ENCODE data around the gene LRP8. TPM values are rescaled to one million over a fixed set of nuclear protein-coding genes. Genes with fewer than 3 reads are reported as not detected.

Gene LRP8
- total and polyA plus RNA-seq, 2 experiments from 2014 or later, result 27.8 to 71.1 TPM

- Histone ChIP-seq H3K27me3 (ENCODE audit: insufficient read depth) (no peaks in the 10 kb centered on the region), H3K79me2 (replicated peaks; ENCODE audit: insufficient read depth) (peaks cover 84% of the 10 kb centered on the region), H3K9me2 (ENCODE audit: insufficient read depth) (no peaks in the 10 kb centered on the region), H3K4me3 (no peak overlapping the region), H3K36me3 (ENCODE audit: insufficient read depth) (peaks cover 2% of the 10 kb centered on the region; the same call in 1 of the 2 replicates), H3F3A (replicated peaks; ENCODE audit: low read depth) (no peaks in the 10 kb centered on the region; the same call in 1 of the 2 replicates), H4K20me1 (replicated peaks; ENCODE audit: insufficient read depth) (peaks cover 41% of the 10 kb centered on the region), H3K4me1 (ENCODE audit: insufficient read depth) (no peaks in the 10 kb centered on the region), H3K4me2 (no peak overlapping the region), H3K27ac (ENCODE audit: low read depth) (no peak overlapping the region; the same call in 1 of the 2 replicates), H2AFZ (no peak overlapping the region)
- DNase-seq (ENCODE audit: low spot score) (no peak), ATAC-seq (peak; percentile 4; the same call in 2 of the 3 replicates)
- Mint-ChIP-seq H3K4me3 (no peak overlapping the region), H3K4me1 (peaks cover 59% of the 10 kb centered on the region), H3K27ac (peak overlapping the region; percentile 38; the same call in 1 of the 2 replicates), H3K36me3 (ENCODE audit: low read depth) (peaks cover 90% of the 10 kb centered on the region), H3K27me3 (ENCODE audit: insufficient read depth, low read depth, poor library complexity) (peaks cover 19% of the 10 kb centered on the region), H3K9me3 (peaks cover 5% of the 10 kb centered on the region; the same call in 1 of the 3 replicates)
- TF ChIP-seq EZH2phosphoT487 (IDR thresholded peaks at IDR 0.05; ENCODE audit: unreplicated experiment) (no peak), POLR2AphosphoS5 (IDR thresholded peaks at IDR 0.05; ENCODE audit: low read depth) (no peak), EZH2 (IDR thresholded peaks at IDR 0.05; ENCODE audit: low read depth, unreplicated experiment) (no peak), ZNF114 (CRISPR knock-in tag; IDR thresholded peaks at IDR 0.05) (no peak), CREB1 (CRISPR knock-in tag; IDR thresholded peaks at IDR 0.05; ENCODE audit: low read depth) (no peak), NANOG (IDR thresholded peaks at IDR 0.05; ENCODE audit: borderline replicate concordance) (no peak), ZNF331 (CRISPR knock-in tag; IDR thresholded peaks at IDR 0.05; ENCODE audit: low read depth) (no peak), STAT1 (IDR thresholded peaks at IDR 0.05; ENCODE audit: unreplicated experiment) (no peak), CTCF (conservative IDR thresholded peaks at IDR 0.05; ENCODE audit: low read depth in 2 of 2) (no peak), JUNB (IDR thresholded peaks at IDR 0.05; ENCODE audit: unreplicated experiment) (no peak), ZNF462 (CRISPR knock-in tag; IDR thresholded peaks at IDR 0.05) (no peak)
- TF ChIP-seq, protein P1, sequence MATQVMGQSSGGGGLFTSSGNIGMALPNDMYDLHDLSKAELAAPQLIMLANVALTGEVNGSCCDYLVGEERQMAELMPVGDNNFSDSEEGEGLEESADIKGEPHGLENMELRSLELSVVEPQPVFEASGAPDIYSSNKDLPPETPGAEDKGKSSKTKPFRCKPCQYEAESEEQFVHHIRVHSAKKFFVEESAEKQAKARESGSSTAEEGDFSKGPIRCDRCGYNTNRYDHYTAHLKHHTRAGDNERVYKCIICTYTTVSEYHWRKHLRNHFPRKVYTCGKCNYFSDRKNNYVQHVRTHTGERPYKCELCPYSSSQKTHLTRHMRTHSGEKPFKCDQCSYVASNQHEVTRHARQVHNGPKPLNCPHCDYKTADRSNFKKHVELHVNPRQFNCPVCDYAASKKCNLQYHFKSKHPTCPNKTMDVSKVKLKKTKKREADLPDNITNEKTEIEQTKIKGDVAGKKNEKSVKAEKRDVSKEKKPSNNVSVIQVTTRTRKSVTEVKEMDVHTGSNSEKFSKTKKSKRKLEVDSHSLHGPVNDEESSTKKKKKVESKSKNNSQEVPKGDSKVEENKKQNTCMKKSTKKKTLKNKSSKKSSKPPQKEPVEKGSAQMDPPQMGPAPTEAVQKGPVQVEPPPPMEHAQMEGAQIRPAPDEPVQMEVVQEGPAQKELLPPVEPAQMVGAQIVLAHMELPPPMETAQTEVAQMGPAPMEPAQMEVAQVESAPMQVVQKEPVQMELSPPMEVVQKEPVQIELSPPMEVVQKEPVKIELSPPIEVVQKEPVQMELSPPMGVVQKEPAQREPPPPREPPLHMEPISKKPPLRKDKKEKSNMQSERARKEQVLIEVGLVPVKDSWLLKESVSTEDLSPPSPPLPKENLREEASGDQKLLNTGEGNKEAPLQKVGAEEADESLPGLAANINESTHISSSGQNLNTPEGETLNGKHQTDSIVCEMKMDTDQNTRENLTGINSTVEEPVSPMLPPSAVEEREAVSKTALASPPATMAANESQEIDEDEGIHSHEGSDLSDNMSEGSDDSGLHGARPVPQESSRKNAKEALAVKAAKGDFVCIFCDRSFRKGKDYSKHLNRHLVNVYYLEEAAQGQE (IDR thresholded peaks at IDR 0.05; ENCODE audit: unreplicated experiment), result no peak
- TF ChIP-seq, protein P2, sequence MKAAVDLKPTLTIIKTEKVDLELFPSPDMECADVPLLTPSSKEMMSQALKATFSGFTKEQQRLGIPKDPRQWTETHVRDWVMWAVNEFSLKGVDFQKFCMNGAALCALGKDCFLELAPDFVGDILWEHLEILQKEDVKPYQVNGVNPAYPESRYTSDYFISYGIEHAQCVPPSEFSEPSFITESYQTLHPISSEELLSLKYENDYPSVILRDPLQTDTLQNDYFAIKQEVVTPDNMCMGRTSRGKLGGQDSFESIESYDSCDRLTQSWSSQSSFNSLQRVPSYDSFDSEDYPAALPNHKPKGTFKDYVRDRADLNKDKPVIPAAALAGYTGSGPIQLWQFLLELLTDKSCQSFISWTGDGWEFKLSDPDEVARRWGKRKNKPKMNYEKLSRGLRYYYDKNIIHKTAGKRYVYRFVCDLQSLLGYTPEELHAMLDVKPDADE (IDR thresholded peaks at IDR 0.05), result no peak
These were observed 10.9 kb downstream of the LRP8 start for GRCh38 chr1:53316766-53317581.
